SIG-M5 treated with dmso at 0.1 percent for 504 hours (cell line): ENCODE data around the gene IL5RA.
A peak's percentile ranks its signal among the peaks of the same experiment; 100 is the strongest.

Experiments used
- DNase-seq: peaks from one replicate; lab custom pipeline; 2025; ENCODE audit not compliant: unreplicated experiment; lab: John Stamatoyannopoulos, UW

IL5RA gene

GRCh38 chr3:3069723-3070122, 40.5 kb downstream of the IL5RA start:
- DNase-seq, result no peak

DNA sequence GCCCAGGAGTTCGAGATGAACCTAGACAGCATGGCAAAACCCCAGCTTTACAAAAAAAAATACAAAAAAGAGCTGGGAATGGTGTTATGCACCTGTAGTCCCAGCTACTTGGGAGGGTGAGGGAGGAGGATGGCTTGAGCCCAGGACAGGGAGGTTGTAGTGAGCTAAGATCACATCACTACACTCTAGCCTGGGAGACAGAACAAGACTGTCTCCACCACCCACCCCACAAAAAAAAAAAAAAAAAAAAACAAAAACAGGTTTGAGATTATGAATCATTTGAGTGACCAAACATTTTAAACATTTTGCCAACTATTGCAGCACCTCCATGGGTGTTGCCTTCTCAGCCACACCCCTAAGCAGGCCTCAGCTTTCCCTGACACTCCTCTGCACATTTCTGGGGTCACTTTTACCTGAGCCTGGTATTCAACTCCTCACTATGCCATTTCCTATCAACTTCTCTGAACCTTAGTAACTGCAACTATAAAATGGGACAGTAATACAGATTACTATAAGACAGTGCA, 41.8 kb downstream of the IL5RA start:
- no peak for DNase-seq

- DNase-seq, result no peak
Observed at GRCh38 chr3:3066910-3067309, 43.3 kb downstream of the IL5RA start.

- no peak for DNase-seq
Observed at GRCh38 chr3:3066378-3066777, 43.8 kb downstream of the IL5RA start.

- DNase-seq, result no peak
Observed at GRCh38 chr3:3065876-3066275, 44.3 kb downstream of the IL5RA start.

- no peak for DNase-seq
Observed at GRCh38 chr3:3064297-3064696, 45.9 kb downstream of the IL5RA start.

- no peak for DNase-seq
Observed at GRCh38 chr3:3059645-3060044, 50.5 kb downstream of the IL5RA start.

DNA sequence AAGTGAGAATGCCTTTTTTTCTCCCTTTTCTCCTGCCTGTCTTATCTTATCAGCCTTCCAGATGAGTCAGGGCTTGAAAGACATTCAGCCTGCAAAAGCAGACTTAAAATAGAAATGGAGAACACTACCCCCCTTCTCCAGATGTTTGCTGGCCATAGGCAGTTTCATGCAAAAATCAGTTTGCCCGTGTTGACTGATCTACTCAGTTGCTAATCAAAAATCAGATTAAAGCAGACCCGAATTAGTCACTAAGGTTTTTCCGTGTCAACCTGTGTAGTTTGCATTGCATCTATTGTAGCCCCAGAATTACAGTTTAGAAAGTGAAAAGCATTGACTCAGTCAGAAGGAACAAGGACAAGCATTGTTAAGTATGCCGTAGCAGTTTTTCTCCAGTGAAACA, 56.2 kb downstream of the IL5RA start:
- no peak for DNase-seq

- peak; percentile 9 for DNase-seq
Observed at GRCh38 chr3:3038201-3038991, 71.8 kb downstream of the IL5RA start.

DNA sequence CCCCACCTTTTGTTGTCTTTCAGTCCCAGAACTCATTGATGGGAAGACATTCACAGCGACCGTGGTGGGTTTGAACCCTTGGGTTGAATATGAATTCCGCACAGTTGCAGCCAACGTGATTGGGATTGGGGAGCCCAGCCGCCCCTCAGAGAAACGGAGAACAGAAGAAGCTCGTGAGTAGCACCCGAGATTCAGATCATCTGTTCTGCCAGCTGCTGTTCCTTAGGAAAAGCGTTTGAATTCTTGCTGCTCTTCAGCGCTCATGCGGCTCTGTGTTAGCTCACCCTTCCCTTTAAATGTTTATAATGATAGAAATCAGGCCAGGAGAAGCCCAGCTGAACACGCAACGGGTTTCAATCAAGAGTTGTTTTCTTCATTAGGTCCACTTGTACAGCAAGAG, 73.0 kb downstream of the IL5RA start:
- DNase-seq, result no peak

- DNase-seq, result no peak
Observed at GRCh38 chr3:3031326-3031725, 78.8 kb downstream of the IL5RA start.

DNA sequence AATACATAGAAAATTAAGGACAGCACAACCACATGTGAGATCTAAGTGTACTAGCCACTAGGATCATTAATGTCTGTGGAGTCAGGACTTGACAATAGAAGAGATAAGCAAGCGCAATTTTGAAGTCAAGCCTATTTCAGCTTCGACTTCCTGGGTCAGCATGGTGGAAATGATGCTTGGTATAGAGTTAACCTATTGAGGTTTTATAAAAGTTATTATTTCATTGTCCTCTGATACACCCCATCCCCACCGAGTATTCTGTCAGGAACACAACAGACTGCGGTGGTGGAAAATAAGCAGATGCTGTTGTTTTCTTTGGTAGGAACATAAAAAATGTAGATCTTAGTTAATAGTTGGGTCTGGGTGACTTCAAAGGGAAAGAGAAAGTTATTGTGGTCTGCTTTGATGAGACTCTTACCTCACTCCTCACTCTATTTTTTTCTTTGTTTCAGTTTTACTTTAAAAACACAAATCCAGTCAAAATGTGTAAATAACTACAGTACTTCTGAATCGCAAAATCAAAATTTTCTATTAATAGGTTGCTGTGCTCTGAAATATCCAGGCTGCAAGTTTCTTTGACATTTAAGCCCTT, 82.1 kb downstream of the IL5RA start:
- DNase-seq, result no peak

- no peak for DNase-seq
Observed at GRCh38 chr3:3023111-3023745, 86.9 kb downstream of the IL5RA start.

GRCh38 chr3:3020209-3020608, 90.0 kb downstream of the IL5RA start:
- no peak for DNase-seq
